Measurements from ENCODE around the gene CCL2.

CCL2 gene

GRCh38 chr17:34299027-34299426 is 43.9 kb downstream of the CCL2 start:
- TF ChIP-seq, protein P1, sequence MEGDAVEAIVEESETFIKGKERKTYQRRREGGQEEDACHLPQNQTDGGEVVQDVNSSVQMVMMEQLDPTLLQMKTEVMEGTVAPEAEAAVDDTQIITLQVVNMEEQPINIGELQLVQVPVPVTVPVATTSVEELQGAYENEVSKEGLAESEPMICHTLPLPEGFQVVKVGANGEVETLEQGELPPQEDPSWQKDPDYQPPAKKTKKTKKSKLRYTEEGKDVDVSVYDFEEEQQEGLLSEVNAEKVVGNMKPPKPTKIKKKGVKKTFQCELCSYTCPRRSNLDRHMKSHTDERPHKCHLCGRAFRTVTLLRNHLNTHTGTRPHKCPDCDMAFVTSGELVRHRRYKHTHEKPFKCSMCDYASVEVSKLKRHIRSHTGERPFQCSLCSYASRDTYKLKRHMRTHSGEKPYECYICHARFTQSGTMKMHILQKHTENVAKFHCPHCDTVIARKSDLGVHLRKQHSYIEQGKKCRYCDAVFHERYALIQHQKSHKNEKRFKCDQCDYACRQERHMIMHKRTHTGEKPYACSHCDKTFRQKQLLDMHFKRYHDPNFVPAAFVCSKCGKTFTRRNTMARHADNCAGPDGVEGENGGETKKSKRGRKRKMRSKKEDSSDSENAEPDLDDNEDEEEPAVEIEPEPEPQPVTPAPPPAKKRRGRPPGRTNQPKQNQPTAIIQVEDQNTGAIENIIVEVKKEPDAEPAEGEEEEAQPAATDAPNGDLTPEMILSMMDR (IDR thresholded peaks at IDR 0.05) = no peak

DNA sequence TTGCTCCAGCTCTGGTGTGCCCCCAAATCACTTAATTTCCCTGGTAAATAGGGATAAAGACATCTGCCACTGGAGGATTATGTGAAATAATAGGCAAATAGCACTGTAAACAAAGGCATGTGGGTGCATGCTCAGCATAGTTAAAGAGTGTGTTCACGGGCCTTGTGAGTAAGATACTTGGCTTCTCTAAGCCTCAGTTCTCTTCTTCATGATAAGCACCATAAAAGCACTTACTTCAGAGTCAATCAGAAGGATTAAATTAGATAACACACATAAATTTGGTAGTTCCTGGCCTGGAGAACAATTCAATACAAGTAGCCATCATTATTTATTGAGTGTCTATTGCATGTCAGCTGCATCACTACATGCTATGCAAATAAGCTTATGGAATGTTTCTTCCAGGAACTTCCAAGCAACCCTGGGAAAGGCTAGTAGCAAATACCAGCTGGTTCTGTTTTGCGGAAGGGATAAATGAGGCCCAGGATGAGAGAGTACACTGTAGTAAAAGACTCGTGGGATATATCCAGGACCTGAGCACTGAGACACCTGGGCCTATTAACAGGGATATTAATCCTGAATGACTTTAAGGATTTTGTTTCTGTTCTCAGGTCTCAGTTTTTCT is 45.0 kb downstream of the CCL2 start:
- TF ChIP-seq, protein P1 (IDR thresholded peaks at IDR 0.05) = no peak

DNA sequence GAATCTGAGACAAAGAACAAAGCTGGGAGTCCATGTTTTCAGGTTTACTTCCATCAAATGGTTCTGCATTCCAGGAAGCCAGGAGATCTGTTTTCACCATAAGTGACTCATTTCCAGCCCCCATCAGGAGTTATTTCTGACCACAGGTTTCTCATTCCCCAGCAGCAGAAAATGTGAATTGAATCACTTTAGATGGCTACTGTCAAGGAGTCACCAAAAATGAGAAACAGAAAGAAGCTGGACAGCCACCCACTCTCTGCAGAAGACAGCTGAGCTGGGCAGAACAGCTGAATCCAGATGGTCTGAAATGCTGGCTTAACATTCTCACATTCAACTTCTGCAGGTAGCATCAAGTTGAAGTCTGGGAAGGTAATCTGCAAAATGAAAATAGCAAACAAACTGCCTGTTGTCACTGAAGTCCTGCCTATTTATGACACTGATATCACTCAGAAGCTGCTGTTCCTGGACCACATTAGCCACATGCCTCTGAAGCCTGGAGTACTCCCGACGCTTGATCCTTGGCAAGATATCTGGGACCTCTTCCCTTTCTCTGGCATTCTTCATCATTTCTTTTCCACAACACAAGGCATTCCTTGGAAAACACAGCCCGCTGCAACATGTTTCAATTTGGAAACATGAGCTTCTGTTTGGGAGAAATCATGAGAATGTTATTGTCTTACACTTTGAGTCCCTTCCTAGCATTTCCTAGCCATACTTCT is 45.7 kb downstream of the CCL2 start:
- TF ChIP-seq, protein P1 (IDR thresholded peaks at IDR 0.05) = no peak

GRCh38 chr17:34301986-34302385 is 46.9 kb downstream of the CCL2 start:
- TF ChIP-seq, protein P1 (IDR thresholded peaks at IDR 0.05) = no peak

GRCh38 chr17:34302636-34303035 is 47.6 kb downstream of the CCL2 start:
- TF ChIP-seq, protein P1 (IDR thresholded peaks at IDR 0.05) = no peak

DNA sequence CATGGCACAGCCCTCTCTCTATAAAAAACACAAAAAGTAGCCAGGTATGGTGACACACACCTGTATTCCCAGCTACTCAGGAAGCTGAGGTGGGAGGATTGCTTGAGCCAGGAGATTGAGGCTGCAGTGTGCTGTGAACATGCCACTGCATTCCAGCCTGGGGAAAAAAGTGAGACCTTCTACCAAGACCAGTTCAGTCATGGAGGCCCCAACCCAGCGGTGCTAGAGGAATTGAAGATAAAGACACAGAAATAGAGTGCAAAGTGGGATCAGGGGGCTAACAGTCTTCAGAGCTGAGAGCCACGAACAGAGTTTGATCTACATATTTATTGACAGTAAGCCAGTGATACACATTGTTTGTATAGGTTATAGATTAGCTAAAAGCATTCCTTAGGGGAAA is 48.5 kb downstream of the CCL2 start:
- TF ChIP-seq, protein P1 (IDR thresholded peaks at IDR 0.05) = no peak

- TF ChIP-seq, protein P1 (IDR thresholded peaks at IDR 0.05) = no peak
Observed at GRCh38 chr17:34305061-34305460, 50.0 kb downstream of the CCL2 start.
